ENCODE measurements around the gene PMVK.

Gene PMVK

GRCh38 chr1:154945160-154945961, 8.8 kb upstream of the PMVK start:
- no peak overlapping the region for H3K9ac ChIP-seq (ENCODE audit: low read depth, low read length, poor library complexity)
- no peak overlapping the region for H4K91ac ChIP-seq (ENCODE audit: low read depth, low read length, poor library complexity)
- no peak overlapping the region for H2BK5ac ChIP-seq (ENCODE audit: low read length)
- peaks cover 35 to 39% of the 10 kb centered on the region in 2 donors for H3K36me3 ChIP-seq (replicated peaks in 1 of 2; ENCODE audit: control insufficient read depth in 2 of 2, insufficient read depth in 2 of 2, low read length in 2 of 2)
- H2BK120ac ChIP-seq (ENCODE audit: low read depth, low read length) = no peak overlapping the region
- no peak overlapping the region for H3K4me3 ChIP-seq (ENCODE audit: low read length in 2 of 2)
- H3K23ac ChIP-seq (ENCODE audit: low read depth, low read length, poor library complexity) = no peak overlapping the region
- no peak for DNase-seq (ENCODE audit: low spot score)
- H2BK15ac ChIP-seq (ENCODE audit: low read length) = no peak overlapping the region
- no peak overlapping the region for H2BK12ac ChIP-seq (ENCODE audit: low read length)
- H2AK5ac ChIP-seq (ENCODE audit: low read depth, low read length) = no peak overlapping the region
- peaks cover 14 to 37% of the 10 kb centered on the region in 2 donors for H3K4me1 ChIP-seq (ENCODE audit: control insufficient read depth in 2 of 2, insufficient read depth in 1 of 2, low read depth in 1 of 2, low read length in 2 of 2)
- H3K18ac ChIP-seq (ENCODE audit: low read length) = no peak overlapping the region
- no peak overlapping the region for H3K27ac ChIP-seq (replicated peaks; ENCODE audit: low read length)
- H3K9me3 ChIP-seq (replicated peaks in 1 of 2; ENCODE audit: control insufficient read depth in 2 of 2, insufficient read depth in 1 of 2, low read depth in 1 of 2, low read length in 2 of 2) = no peaks in the 10 kb centered on the region
- peaks cover 6% of the 10 kb centered on the region for H3K79me1 ChIP-seq (ENCODE audit: low read depth, low read length)
- WGBS, 2 donors (ENCODE audit: extremely low coverage in 2 of 2, insufficient read length in 2 of 2, insufficient replicate concordance in 1 of 2) = no CpG with 5 or more reads among the region's 15 CpGs
- no peaks in the 10 kb centered on the region for H3K27me3 ChIP-seq (ENCODE audit: control insufficient read depth in 3 of 3, insufficient read depth in 3 of 3, low read depth in 1 of 3, low read length in 3 of 3)
- no peak overlapping the region for H3K14ac ChIP-seq (ENCODE audit: low read length)
- no peak overlapping the region for H2AFZ ChIP-seq (ENCODE audit: low read length)
- no peak overlapping the region for H4K8ac ChIP-seq (ENCODE audit: low read depth, low read length)
- no peak overlapping the region for H3K4me2 ChIP-seq (ENCODE audit: insufficient read depth, low read length, poor library complexity, severe bottlenecking)
- H3K4ac ChIP-seq (ENCODE audit: low read length) = no peak overlapping the region

GRCh38 chr1:154944401-154945159, 8.1 kb upstream of the PMVK start:
- DNase-seq (ENCODE audit: low spot score) = no peak
- H4K8ac ChIP-seq (ENCODE audit: low read depth, low read length) = no peak overlapping the region
- peaks cover 20 to 42% of the 10 kb centered on the region in 2 donors for H3K4me1 ChIP-seq (ENCODE audit: control insufficient read depth in 2 of 2, insufficient read depth in 1 of 2, low read depth in 1 of 2, low read length in 2 of 2)
- H3K9me3 ChIP-seq (replicated peaks in 1 of 2; ENCODE audit: control insufficient read depth in 2 of 2, insufficient read depth in 1 of 2, low read depth in 1 of 2, low read length in 2 of 2) = no peaks in the 10 kb centered on the region
- H3K23ac ChIP-seq (ENCODE audit: low read depth, low read length, poor library complexity) = no peak overlapping the region
- no peak overlapping the region for H2BK15ac ChIP-seq (ENCODE audit: low read length)
- no peak overlapping the region for H2BK12ac ChIP-seq (ENCODE audit: low read length)
- no peaks in the 10 kb centered on the region for H3K27me3 ChIP-seq (ENCODE audit: control insufficient read depth in 3 of 3, insufficient read depth in 3 of 3, low read depth in 1 of 3, low read length in 3 of 3)
- H3K4ac ChIP-seq (ENCODE audit: low read length) = no peak overlapping the region
- no peak overlapping the region for H3K4me2 ChIP-seq (ENCODE audit: insufficient read depth, low read length, poor library complexity, severe bottlenecking)
- H3K9ac ChIP-seq (ENCODE audit: low read depth, low read length, poor library complexity) = no peak overlapping the region
- H3K4me3 ChIP-seq (ENCODE audit: low read length in 2 of 2) = no peak overlapping the region
- H3K18ac ChIP-seq (ENCODE audit: low read length) = no peak overlapping the region
- peaks cover 35 to 38% of the 10 kb centered on the region in 2 donors for H3K36me3 ChIP-seq (replicated peaks in 1 of 2; ENCODE audit: control insufficient read depth in 2 of 2, insufficient read depth in 2 of 2, low read length in 2 of 2)
- H3K14ac ChIP-seq (ENCODE audit: low read length) = no peak overlapping the region
- no peak overlapping the region for H2BK5ac ChIP-seq (ENCODE audit: low read length)
- H3K27ac ChIP-seq (replicated peaks; ENCODE audit: low read length) = no peak overlapping the region
- no peak overlapping the region for H4K91ac ChIP-seq (ENCODE audit: low read depth, low read length, poor library complexity)
- WGBS, 2 donors (ENCODE audit: extremely low coverage in 2 of 2, insufficient read length in 2 of 2, insufficient replicate concordance in 1 of 2) = no CpG with 5 or more reads among the region's 9 CpGs
- H3K79me1 ChIP-seq (ENCODE audit: low read depth, low read length) = peaks cover 6% of the 10 kb centered on the region
- no peak overlapping the region for H2BK120ac ChIP-seq (ENCODE audit: low read depth, low read length)
- H2AFZ ChIP-seq (ENCODE audit: low read length) = no peak overlapping the region
- no peak overlapping the region for H2AK5ac ChIP-seq (ENCODE audit: low read depth, low read length)

- H3K27ac ChIP-seq (replicated peaks; ENCODE audit: low read length) = no peak overlapping the region
- H3K18ac ChIP-seq (ENCODE audit: low read length) = no peak overlapping the region
- no peaks in the 10 kb centered on the region for H3K27me3 ChIP-seq (ENCODE audit: control insufficient read depth in 3 of 3, insufficient read depth in 3 of 3, low read depth in 1 of 3, low read length in 3 of 3)
- H3K4me3 ChIP-seq (ENCODE audit: low read length in 2 of 2) = no peak overlapping the region
- no peak overlapping the region for H3K23ac ChIP-seq (ENCODE audit: low read depth, low read length, poor library complexity)
- no peak overlapping the region for H3K14ac ChIP-seq (ENCODE audit: low read length)
- peaks cover 20 to 42% of the 10 kb centered on the region in 2 donors for H3K4me1 ChIP-seq (ENCODE audit: control insufficient read depth in 2 of 2, insufficient read depth in 1 of 2, low read depth in 1 of 2, low read length in 2 of 2)
- peaks cover 6% of the 10 kb centered on the region for H3K79me1 ChIP-seq (ENCODE audit: low read depth, low read length)
- no peak overlapping the region for H2BK120ac ChIP-seq (ENCODE audit: low read depth, low read length)
- no peak overlapping the region for H3K9ac ChIP-seq (ENCODE audit: low read depth, low read length, poor library complexity)
- H3K9me3 ChIP-seq (replicated peaks in 1 of 2; ENCODE audit: control insufficient read depth in 2 of 2, insufficient read depth in 1 of 2, low read depth in 1 of 2, low read length in 2 of 2) = no peaks in the 10 kb centered on the region
- no peak overlapping the region for H2AK5ac ChIP-seq (ENCODE audit: low read depth, low read length)
- peaks cover 35 to 38% of the 10 kb centered on the region in 2 donors for H3K36me3 ChIP-seq (replicated peaks in 1 of 2; ENCODE audit: control insufficient read depth in 2 of 2, insufficient read depth in 2 of 2, low read length in 2 of 2)
- H2BK15ac ChIP-seq (ENCODE audit: low read length) = no peak overlapping the region
- DNase-seq (ENCODE audit: low spot score) = peak; percentile 44
- H4K8ac ChIP-seq (ENCODE audit: low read depth, low read length) = no peak overlapping the region
- H3K4me2 ChIP-seq (ENCODE audit: insufficient read depth, low read length, poor library complexity, severe bottlenecking) = no peak overlapping the region
- H2BK5ac ChIP-seq (ENCODE audit: low read length) = no peak overlapping the region
- no peak overlapping the region for H3K4ac ChIP-seq (ENCODE audit: low read length)
- H2AFZ ChIP-seq (ENCODE audit: low read length) = no peak overlapping the region
- no CpG with 5 or more reads among the region's 6 CpGs for WGBS, 2 donors (ENCODE audit: extremely low coverage in 2 of 2, insufficient read length in 2 of 2, insufficient replicate concordance in 1 of 2)
- H4K91ac ChIP-seq (ENCODE audit: low read depth, low read length, poor library complexity) = no peak overlapping the region
- no peak overlapping the region for H2BK12ac ChIP-seq (ENCODE audit: low read length)
Observed at GRCh38 chr1:154943649-154944400, 7.3 kb upstream of the PMVK start.

All from neuronal stem cell (in vitro differentiated cells).